Measurements from ENCODE around the gene LZTFL1.

Gene LZTFL1

DNA sequence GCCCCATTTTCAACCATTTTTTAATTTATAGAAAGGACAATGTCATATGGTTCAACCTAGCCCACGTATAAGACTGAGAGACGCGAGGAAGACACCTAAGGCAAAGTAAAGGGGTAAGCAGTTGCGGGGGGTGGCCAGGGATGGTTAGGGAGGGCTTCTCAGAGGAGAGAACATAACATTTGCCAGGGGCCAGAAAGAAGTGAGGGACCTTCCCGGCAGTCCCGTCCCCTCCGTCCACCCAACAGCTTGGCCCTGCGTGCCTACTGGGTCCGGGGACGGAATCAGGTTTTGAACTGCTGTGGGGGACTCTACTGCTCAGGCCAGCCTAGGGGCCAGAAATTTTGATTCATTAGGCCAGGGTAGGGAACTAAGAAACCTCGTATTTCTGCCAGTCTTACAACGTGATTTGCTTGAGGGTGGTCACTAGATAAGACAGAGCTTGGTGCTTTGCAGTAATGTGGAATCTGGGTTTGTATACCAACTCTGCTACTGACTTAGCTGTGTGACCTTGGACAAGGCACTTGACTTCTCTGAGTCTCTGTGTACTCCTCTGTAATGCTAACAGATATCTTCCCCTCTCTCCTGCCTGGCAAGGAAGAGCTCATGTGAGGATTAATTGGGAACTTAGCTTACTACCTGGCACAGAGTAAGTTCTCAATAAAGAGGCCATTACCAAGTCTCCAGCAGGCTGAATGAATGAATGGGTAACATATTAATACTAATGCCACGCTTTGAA, 44.8 kb downstream of the LZTFL1 start:
- no peak for ATAC-seq
- TF ChIP-seq ZC3H10 (CRISPR knock-in tag; IDR thresholded peaks at IDR 0.05) (no peak), TCF4 (CRISPR knock-in tag; IDR thresholded peaks at IDR 0.05; ENCODE audit: borderline replicate concordance) (no peak), ZNF565 (CRISPR knock-in tag; conservative IDR thresholded peaks at IDR 0.05; ENCODE audit: low read depth) (no peak), ARNTL (CRISPR knock-in tag; IDR thresholded peaks at IDR 0.05; ENCODE audit: borderline replicate concordance, low read depth) (no peak), RARB (CRISPR knock-in tag; IDR thresholded peaks at IDR 0.05) (no peak), BACH2 (CRISPR knock-in tag; IDR thresholded peaks at IDR 0.05; ENCODE audit: borderline replicate concordance) (no peak), ESRRG (CRISPR knock-in tag; IDR thresholded peaks at IDR 0.05) (no peak), OSR1 (CRISPR knock-in tag; IDR thresholded peaks at IDR 0.05) (no peak), TOX (CRISPR knock-in tag; IDR thresholded peaks at IDR 0.05; ENCODE audit: borderline replicate concordance) (no peak), ZFP30 (CRISPR knock-in tag; IDR thresholded peaks at IDR 0.05) (no peak)
- TF ChIP-seq, protein P1, sequence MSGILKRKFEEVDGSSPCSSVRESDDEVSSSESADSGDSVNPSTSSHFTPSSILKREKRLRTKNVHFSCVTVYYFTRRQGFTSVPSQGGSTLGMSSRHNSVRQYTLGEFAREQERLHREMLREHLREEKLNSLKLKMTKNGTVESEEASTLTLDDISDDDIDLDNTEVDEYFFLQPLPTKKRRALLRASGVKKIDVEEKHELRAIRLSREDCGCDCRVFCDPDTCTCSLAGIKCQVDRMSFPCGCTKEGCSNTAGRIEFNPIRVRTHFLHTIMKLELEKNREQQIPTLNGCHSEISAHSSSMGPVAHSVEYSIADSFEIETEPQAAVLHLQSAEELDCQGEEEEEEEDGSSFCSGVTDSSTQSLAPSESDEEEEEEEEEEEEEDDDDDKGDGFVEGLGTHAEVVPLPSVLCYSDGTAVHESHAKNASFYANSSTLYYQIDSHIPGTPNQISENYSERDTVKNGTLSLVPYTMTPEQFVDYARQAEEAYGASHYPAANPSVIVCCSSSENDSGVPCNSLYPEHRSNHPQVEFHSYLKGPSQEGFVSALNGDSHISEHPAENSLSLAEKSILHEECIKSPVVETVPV (CRISPR knock-in tag; IDR thresholded peaks at IDR 0.05) = no peak
- TF ChIP-seq, protein P2, sequence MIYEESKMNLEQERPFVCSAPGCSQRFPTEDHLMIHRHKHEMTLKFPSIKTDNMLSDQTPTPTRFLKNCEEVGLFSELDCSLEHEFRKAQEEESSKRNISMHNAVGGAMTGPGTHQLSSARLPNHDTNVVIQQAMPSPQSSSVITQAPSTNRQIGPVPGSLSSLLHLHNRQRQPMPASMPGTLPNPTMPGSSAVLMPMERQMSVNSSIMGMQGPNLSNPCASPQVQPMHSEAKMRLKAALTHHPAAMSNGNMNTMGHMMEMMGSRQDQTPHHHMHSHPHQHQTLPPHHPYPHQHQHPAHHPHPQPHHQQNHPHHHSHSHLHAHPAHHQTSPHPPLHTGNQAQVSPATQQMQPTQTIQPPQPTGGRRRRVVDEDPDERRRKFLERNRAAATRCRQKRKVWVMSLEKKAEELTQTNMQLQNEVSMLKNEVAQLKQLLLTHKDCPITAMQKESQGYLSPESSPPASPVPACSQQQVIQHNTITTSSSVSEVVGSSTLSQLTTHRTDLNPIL (CRISPR knock-in tag; IDR thresholded peaks at IDR 0.05; ENCODE audit: low read depth) = no peak

DNA sequence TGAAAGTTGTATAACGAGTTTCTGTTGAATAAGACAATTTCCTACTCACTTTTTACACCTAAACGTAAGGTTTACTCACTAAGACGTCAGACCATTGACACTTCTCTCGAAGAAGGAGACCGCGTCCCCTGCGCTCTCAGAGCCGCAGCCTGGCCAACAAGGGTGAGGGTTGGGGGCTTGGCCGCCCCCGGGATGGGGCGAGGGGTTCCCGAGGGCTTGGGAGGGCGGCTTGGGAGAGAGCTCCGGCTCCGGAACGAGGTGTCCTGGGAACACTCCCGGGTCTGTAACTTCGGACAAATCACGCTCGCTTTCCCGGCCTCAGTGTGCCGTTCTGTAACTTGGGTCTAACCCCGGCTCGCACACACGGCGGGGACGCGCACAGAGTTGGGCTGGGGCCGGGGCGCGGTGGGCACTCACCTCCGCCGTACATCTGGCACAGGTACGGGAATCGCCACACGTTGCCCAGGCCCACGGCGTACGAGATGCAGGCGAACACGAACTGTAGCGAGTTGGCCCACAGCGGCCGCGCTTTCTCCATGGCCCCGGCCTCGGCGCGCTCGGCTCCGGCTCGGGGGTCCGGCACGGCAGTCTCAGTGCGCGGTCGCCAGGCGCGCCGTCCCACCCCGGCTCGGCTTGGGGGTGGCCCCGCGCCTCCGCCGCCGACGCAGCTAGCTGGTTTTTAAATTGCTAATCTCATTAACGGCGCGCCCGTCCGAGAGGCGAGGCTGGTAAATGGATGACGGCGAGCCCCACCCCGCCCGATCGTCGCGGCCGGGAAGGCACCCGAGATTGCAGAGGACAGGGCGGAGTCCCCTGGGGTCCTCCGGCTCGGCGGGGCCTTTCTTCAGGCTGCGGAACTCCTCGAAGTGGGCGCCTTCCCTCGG, 45.8 kb downstream of the LZTFL1 start, which contains the start of gene SLC6A20:
Gene SLC6A20, minus strand, starts transcription at position 655 of the 884 bp plus-strand sequence. Its CDS starts 117 bp downstream, at position 538.
- TF ChIP-seq ESRRG (CRISPR knock-in tag; IDR thresholded peaks at IDR 0.05) (no peak), BACH2 (CRISPR knock-in tag; IDR thresholded peaks at IDR 0.05; ENCODE audit: borderline replicate concordance) (no peak), OSR1 (CRISPR knock-in tag; IDR thresholded peaks at IDR 0.05) (no peak), CSDC2 (CRISPR knock-in tag; IDR thresholded peaks at IDR 0.05) (no peak), ZFP30 (CRISPR knock-in tag; IDR thresholded peaks at IDR 0.05) (no peak), SNAI2 (CRISPR knock-in tag; IDR thresholded peaks at IDR 0.05) (no peak), GLIS3 (CRISPR knock-in tag; IDR thresholded peaks at IDR 0.05) (no peak), ISL1 (CRISPR knock-in tag; IDR thresholded peaks at IDR 0.05) (no peak), PPARA (CRISPR knock-in tag; IDR thresholded peaks at IDR 0.05; ENCODE audit: borderline replicate concordance) (no peak), ZFP3 (CRISPR knock-in tag; IDR thresholded peaks at IDR 0.05) (no peak), RARB (CRISPR knock-in tag; IDR thresholded peaks at IDR 0.05) (no peak), ARNTL (CRISPR knock-in tag; IDR thresholded peaks at IDR 0.05; ENCODE audit: borderline replicate concordance, low read depth) (no peak), ZNF565 (CRISPR knock-in tag; conservative IDR thresholded peaks at IDR 0.05; ENCODE audit: low read depth) (no peak), ZNF8 (CRISPR knock-in tag; IDR thresholded peaks at IDR 0.05) (no peak)
- TF ChIP-seq, protein P3, sequence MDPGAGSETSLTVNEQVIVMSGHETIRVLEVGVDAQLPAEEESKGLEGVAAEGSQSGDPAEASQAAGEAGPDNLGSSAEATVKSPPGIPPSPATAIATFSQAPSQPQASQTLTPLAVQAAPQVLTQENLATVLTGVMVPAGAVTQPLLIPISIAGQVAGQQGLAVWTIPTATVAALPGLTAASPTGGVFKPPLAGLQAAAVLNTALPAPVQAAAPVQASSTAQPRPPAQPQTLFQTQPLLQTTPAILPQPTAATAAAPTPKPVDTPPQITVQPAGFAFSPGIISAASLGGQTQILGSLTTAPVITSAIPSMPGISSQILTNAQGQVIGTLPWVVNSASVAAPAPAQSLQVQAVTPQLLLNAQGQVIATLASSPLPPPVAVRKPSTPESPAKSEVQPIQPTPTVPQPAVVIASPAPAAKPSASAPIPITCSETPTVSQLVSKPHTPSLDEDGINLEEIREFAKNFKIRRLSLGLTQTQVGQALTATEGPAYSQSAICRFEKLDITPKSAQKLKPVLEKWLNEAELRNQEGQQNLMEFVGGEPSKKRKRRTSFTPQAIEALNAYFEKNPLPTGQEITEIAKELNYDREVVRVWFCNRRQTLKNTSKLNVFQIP (CRISPR knock-in tag; IDR thresholded peaks at IDR 0.05; ENCODE audit: borderline replicate concordance, low read depth) = no peak
- TF ChIP-seq, protein P4, sequence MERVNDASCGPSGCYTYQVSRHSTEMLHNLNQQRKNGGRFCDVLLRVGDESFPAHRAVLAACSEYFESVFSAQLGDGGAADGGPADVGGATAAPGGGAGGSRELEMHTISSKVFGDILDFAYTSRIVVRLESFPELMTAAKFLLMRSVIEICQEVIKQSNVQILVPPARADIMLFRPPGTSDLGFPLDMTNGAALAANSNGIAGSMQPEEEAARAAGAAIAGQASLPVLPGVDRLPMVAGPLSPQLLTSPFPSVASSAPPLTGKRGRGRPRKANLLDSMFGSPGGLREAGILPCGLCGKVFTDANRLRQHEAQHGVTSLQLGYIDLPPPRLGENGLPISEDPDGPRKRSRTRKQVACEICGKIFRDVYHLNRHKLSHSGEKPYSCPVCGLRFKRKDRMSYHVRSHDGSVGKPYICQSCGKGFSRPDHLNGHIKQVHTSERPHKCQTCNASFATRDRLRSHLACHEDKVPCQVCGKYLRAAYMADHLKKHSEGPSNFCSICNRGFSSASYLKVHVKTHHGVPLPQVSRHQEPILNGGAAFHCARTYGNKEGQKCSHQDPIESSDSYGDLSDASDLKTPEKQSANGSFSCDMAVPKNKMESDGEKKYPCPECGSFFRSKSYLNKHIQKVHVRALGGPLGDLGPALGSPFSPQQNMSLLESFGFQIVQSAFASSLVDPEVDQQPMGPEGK (CRISPR knock-in tag; IDR thresholded peaks at IDR 0.05; ENCODE audit: borderline replicate concordance) = no peak
- TF ChIP-seq, protein P2 (CRISPR knock-in tag; IDR thresholded peaks at IDR 0.05; ENCODE audit: low read depth) = no peak
- TF ChIP-seq, protein P1 (CRISPR knock-in tag; IDR thresholded peaks at IDR 0.05) = no peak
- peak; percentile 34; the same call in 2 of the 3 replicates for ATAC-seq
